A673 (cell line): Measurements from ENCODE around the gene TPD52L2. TPM values are rescaled to one million over a fixed set of nuclear protein-coding genes. Genes with fewer than 3 reads are reported as not detected.

Source experiments
- BruUV-seq: library from RNA; stranded (reverse); fragments of 400-500 nt; replicated peaks from 2 replicates; lab custom pipeline; 2021; lab: Mats Ljungman, UMichigan
- CTCF ChIA-PET: fragments of 300-600 bp; sonication (Branson Sonifier 250); formaldehyde crosslinking; loops from one replicate; lab custom pipeline; 2022; ENCODE audit warnings: antibody characterized with exemption; lab: Charles Lee
- POLR2A ChIA-PET: fragments of 300-600 bp; sonication (Branson Sonifier 250); formaldehyde crosslinking; loops from one replicate; lab custom pipeline; 2022; ENCODE audit warnings: antibody characterized with exemption; ENCODE audit not compliant: low non-redundant PET; lab: Charles Lee
- DNase-seq: peaks from one replicate; pipeline ENCODE4 v3.0.0-alpha.2; 2015; ENCODE audit warnings: low spot score
- H3K27ac ChIP-seq: fragments of 200-600 bp; sonication (generic); 2 replicates; pipeline ENCODE4 v1.5.1; 2016; ENCODE audit warnings: mixed run types, low read depth, mild to moderate bottlenecking, mixed read lengths, antibody characterized with exemption, low read length; ENCODE audit not compliant: poor library complexity, severe bottlenecking
- H3K27me3 ChIP-seq: fragments of 200-600 bp; sonication (generic); replicated peaks from 2 replicates; pipeline ENCODE4 v1.6.1; 2017; ENCODE audit warnings: mixed run types, low read depth, mild to moderate bottlenecking, mixed read lengths, antibody characterized with exemption, low read length; ENCODE audit not compliant: insufficient read depth, poor library complexity
- H3K36me3 ChIP-seq: fragments of 200-600 bp; sonication (generic); 2 replicates; pipeline ENCODE4 v1.6.1; 2016; ENCODE audit warnings: mixed run types, mild to moderate bottlenecking, mixed read lengths, antibody characterized with exemption, low read length; ENCODE audit not compliant: insufficient read depth, poor library complexity, severe bottlenecking
- H3K4me1 ChIP-seq: fragments of 200-600 bp; sonication (generic); 2 replicates; pipeline ENCODE4 v1.6.1; 2017; ENCODE audit warnings: mixed run types, mild to moderate bottlenecking, mixed read lengths, antibody characterized with exemption, low read length; ENCODE audit not compliant: insufficient read depth, poor library complexity, severe bottlenecking
- H3K4me3 ChIP-seq: fragments of 200-600 bp; sonication (generic); 2 replicates; pipeline ENCODE4 v1.5.1; 2016; ENCODE audit warnings: low read depth, mixed run types, mild to moderate bottlenecking, mixed read lengths, low read length; ENCODE audit not compliant: poor library complexity, severe bottlenecking
- H3K9me3 ChIP-seq: fragments of 200-600 bp; sonication (generic); 2 replicates; pipeline ENCODE4 v1.6.1; 2016; ENCODE audit warnings: mixed run types, low read depth, mild to moderate bottlenecking, mixed read lengths, antibody characterized with exemption, low read length; ENCODE audit not compliant: poor library complexity, severe bottlenecking
- EZH2 ChIP-seq: fragments of 200-600 bp; sonication (generic); IDR thresholded peaks from 2 replicates; pipeline ENCODE4 v1.6.1; 2017; ENCODE audit warnings: borderline replicate concordance, low read depth, mild to moderate bottlenecking, mixed read lengths, antibody characterized with exemption, low read length; ENCODE audit not compliant: poor library complexity, severe bottlenecking
- intact Hi-C: fragments of 100-400 bp; cut with micrococcal nuclease; formaldehyde crosslinking; loops from one replicate; pipeline ENCODE4 v1.10.0; 2022; ENCODE audit not compliant: unreplicated experiment
- total RNA-seq: library from RNA; stranded (reverse); gene quantifications from 2 replicates; pipeline ENCODE4 v1.2.3, GENCODE V29; 2021
- TF ChIP-seq, protein P1 (sequence below): fragments of 300-800, 200-600 bp; sonication (generic); conservative IDR thresholded peaks from 2 replicates; pipeline ENCODE4 v1.5.1; 2017; ENCODE audit warnings: low read depth, mild to moderate bottlenecking, antibody characterized with exemption, low read length, moderate library complexity, mixed read lengths

The TPD52L2 gene
- total RNA-seq, 1 experiment from 2014 or later: 89.9 TPM

- H3K4me1 ChIP-seq: no peaks in the 10 kb centered on the region
- H3K9me3 ChIP-seq: no peaks in the 10 kb centered on the region
- intact Hi-C loops: no loop called here
- ChIA-PET CTCF (interaction anchor here (0.6 kb wide), 1 partner anchor 494 kb away, joined by 3 read pairs; no protein-coding TSS in a partner anchor), POLR2A (no interaction called here)
- no peak for DNase-seq
- H3K27ac ChIP-seq: no peak overlapping the region
- no peak overlapping the region for H3K4me3 ChIP-seq
- H3K27me3 ChIP-seq: no peaks in the 10 kb centered on the region
- peaks cover 29% of the 10 kb centered on the region for H3K36me3 ChIP-seq
- no TSS peak for BruUV-seq
- no peak for TF ChIP-seq EZH2
- TF ChIP-seq, protein P1, sequence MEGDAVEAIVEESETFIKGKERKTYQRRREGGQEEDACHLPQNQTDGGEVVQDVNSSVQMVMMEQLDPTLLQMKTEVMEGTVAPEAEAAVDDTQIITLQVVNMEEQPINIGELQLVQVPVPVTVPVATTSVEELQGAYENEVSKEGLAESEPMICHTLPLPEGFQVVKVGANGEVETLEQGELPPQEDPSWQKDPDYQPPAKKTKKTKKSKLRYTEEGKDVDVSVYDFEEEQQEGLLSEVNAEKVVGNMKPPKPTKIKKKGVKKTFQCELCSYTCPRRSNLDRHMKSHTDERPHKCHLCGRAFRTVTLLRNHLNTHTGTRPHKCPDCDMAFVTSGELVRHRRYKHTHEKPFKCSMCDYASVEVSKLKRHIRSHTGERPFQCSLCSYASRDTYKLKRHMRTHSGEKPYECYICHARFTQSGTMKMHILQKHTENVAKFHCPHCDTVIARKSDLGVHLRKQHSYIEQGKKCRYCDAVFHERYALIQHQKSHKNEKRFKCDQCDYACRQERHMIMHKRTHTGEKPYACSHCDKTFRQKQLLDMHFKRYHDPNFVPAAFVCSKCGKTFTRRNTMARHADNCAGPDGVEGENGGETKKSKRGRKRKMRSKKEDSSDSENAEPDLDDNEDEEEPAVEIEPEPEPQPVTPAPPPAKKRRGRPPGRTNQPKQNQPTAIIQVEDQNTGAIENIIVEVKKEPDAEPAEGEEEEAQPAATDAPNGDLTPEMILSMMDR: peak; percentile 46
Observed at GRCh38 chr20:63934271-63935068, 69.4 kb downstream of the TPD52L2 start.

DNA sequence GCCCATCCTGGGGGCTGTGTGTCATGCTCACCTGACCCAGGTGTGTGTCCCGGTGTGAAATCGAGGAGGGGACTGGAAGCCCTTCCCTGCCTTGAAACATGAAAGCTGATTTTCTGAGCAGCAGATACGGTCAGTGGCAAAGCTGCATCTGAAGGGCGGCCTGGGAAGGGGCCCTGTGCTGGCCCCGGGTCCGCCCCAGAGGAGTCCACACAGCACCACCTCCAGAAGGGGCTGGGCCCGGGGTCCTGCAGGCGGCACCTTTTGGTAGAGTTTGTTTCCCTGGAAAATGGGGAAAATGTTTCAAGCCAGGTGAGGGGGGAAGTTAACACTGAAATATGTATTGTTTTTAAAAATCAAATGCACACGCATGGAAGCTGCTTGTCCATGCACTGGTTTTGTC, 70.4 kb downstream of the TPD52L2 start:
- no TSS peak for BruUV-seq
- CTCF ChIA-PET: no interaction called here
- POLR2A ChIA-PET: interaction anchor here (0.5 kb wide), 1 partner anchor 140 kb away, joined by 3 read pairs; no protein-coding TSS in a partner anchor

DNA sequence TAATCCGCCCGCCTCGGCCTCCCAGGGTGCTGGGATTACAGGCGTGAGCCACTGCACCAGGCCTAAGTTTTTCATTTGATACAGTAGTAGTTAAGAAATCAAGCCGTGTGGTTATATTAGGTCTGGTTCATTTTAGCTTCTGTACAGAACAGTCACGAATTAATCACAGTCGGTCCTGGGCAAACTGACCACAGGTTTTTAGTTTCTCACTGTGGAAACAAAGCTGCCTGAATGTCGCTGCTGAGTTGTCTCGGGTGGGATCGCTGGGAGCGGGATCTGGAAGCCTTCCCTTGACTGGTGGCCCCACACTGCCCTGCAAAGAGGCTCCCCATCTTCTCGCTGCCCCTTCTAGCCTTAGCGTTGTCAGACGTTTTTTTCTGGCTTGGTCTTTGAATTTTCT, 72.5 kb downstream of the TPD52L2 start:
- no TSS peak for BruUV-seq

More for the DNA sequence above, 70.4 kb downstream of the TPD52L2 start:
- no peak for TF ChIP-seq EZH2
- TF ChIP-seq, protein P1: no peak
- DNase-seq: no peak
- H3K27me3 ChIP-seq: no peaks in the 10 kb centered on the region
- no peaks in the 10 kb centered on the region for H3K4me1 ChIP-seq
- H3K4me3 ChIP-seq: no peak overlapping the region
- no peak overlapping the region for H3K27ac ChIP-seq
- H3K9me3 ChIP-seq: no peaks in the 10 kb centered on the region
- H3K36me3 ChIP-seq: peaks cover 31% of the 10 kb centered on the region
- intact Hi-C loops: no loop called here

More for the DNA sequence above, 72.5 kb downstream of the TPD52L2 start:
- ChIA-PET POLR2A (no interaction called here), CTCF (no interaction called here)
- intact Hi-C loops: no loop called here
- no peak overlapping the region for H3K4me3 ChIP-seq
- H3K36me3 ChIP-seq: peaks cover 18% of the 10 kb centered on the region
- no peak overlapping the region for H3K27ac ChIP-seq
- no peaks in the 10 kb centered on the region for H3K27me3 ChIP-seq
- H3K4me1 ChIP-seq: no peaks in the 10 kb centered on the region
- TF ChIP-seq, protein P1: no peak
- TF ChIP-seq EZH2: no peak
- DNase-seq: no peak
- no peaks in the 10 kb centered on the region for H3K9me3 ChIP-seq
